HG03558 (cell line): Measurements from ENCODE around the gene PTPRE.

Experiments
- ATAC-seq: cut with Tn5 transposase; IDR thresholded peaks from one replicate; pipeline ENCODE4 v1.9.1; 2021; ENCODE audit warnings: moderate number of reproducible peaks; ENCODE audit not compliant: unreplicated experiment; ENCODE audit errors: extremely low read depth

PTPRE gene

GRCh38 chr10:128014236-128014635 lies 107.3 kb downstream of the PTPRE start:
- no peak for ATAC-seq

- no peak for ATAC-seq
These were observed 109.6 kb downstream of the PTPRE start for GRCh38 chr10:128016423-128017060.

GRCh38 chr10:128017822-128018221 lies 110.9 kb downstream of the PTPRE start:
- ATAC-seq, result no peak

GRCh38 chr10:128018236-128018635 lies 111.3 kb downstream of the PTPRE start:
- ATAC-seq, result no peak

- no peak for ATAC-seq
These were observed 111.8 kb downstream of the PTPRE start for GRCh38 chr10:128018691-128019090.

- no peak for ATAC-seq
These were observed 115.6 kb downstream of the PTPRE start for GRCh38 chr10:128022261-128023196.

- ATAC-seq, result no peak
These were observed 117.5 kb downstream of the PTPRE start for GRCh38 chr10:128024426-128024825.

GRCh38 chr10:128025437-128025836 lies 118.5 kb downstream of the PTPRE start:
- ATAC-seq, result no peak

GRCh38 chr10:128025951-128026350 lies 119.0 kb downstream of the PTPRE start:
- no peak for ATAC-seq

GRCh38 chr10:128026615-128027300 lies 119.9 kb downstream of the PTPRE start:
- ATAC-seq, result no peak

- no peak for ATAC-seq
These were observed 120.4 kb downstream of the PTPRE start for GRCh38 chr10:128027306-128027705.

GRCh38 chr10:128027822-128028507 lies 121.1 kb downstream of the PTPRE start:
- no peak for ATAC-seq

- no peak for ATAC-seq
These were observed 121.8 kb downstream of the PTPRE start for GRCh38 chr10:128028508-128029289.

GRCh38 chr10:128029290-128029651 lies 122.4 kb downstream of the PTPRE start:
- ATAC-seq, result no peak

GRCh38 chr10:128029731-128030369 lies 122.9 kb downstream of the PTPRE start:
- ATAC-seq, result no peak

GRCh38 chr10:128030498-128031072 lies 123.7 kb downstream of the PTPRE start:
- no peak for ATAC-seq

- ATAC-seq, result no peak
These were observed 124.3 kb downstream of the PTPRE start for GRCh38 chr10:128031216-128031615.

GRCh38 chr10:128032466-128032865 lies 125.6 kb downstream of the PTPRE start:
- no peak for ATAC-seq

GRCh38 chr10:128035557-128035973 lies 128.7 kb downstream of the PTPRE start:
- no peak for ATAC-seq
